Measurements from ENCODE around the gene LIN52. TPM values are rescaled to one million over a fixed set of nuclear protein-coding genes. Genes with fewer than 3 reads are reported as not detected.

LIN52 gene
- total RNA-seq, 2 experiments from 2014 or later: 5.4 to 6.8 TPM

DNA sequence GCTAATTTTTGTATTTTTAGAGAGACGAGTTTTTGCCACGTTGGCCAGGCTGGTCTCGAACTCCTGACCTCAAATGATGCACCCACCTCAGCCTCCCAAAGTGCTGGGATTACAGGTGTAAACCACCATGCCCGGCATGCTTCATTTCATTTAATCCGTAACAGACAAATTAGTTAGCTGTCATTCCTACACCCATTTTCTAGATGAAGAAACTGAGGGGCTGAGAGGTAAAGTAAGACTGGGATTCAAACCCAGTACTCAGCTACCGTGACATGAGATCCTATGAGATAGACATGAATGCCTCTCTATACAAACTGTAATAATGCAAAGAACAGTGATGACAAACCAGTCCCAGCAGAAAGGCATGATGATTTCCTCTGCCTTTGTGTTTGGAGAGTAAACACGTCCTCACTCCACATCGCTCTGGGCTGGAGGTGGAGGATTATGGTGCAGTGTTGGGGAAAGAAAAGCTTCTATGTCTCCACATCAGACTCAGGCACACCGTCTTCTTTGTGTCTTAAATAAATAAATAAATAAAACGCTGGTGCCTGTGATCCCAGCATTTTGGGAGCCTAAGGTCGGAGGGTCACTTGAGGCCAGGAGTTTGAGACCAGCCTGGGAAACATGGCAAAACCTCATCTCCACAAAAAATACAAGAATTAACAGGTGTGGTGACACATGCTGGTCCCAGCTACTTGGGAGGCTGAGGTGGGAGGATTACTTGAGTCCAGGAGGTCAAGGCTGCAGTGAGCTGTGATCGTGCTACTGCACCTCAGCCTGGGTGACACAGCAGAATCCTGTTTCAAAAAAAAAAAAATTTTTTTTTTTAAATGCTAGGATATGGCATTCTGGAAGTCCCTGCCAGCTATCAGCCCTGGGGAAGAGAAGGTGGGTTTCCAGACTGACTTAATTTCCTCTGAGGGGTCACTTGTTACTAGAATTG is 164.9 kb downstream of the LIN52 start:
- Histone ChIP-seq H3K4me3 (ENCODE audit: low read length) (no peak overlapping the region), H3K36me3 (ENCODE audit: insufficient read depth, low read length) (no peaks in the 10 kb centered on the region), H3K9me3 (ENCODE audit: control insufficient read depth in 1 of 2, insufficient read depth in 1 of 2, low read length in 2 of 2) (no peaks in the 10 kb centered on the region), H3K27ac (ENCODE audit: low read depth in 1 of 2, low read length in 2 of 2) (no peak overlapping the region), H3K27me3 (ENCODE audit: control insufficient read depth in 1 of 2, insufficient read depth in 2 of 2, low read length in 2 of 2) (peaks cover 26 to 39% of the 10 kb centered on the region in 2 experiments), H3K4me1 (ENCODE audit: insufficient read depth, low read length) (peaks cover 9% of the 10 kb centered on the region)
- ATAC-seq (ENCODE audit: poor library complexity) (no peak), DNase-seq (no peak)
- no peaks in the 10 kb centered on the region for H3K36me3 Mint-ChIP-seq (ENCODE audit: low read depth)
- CTCF ChIA-PET: no interaction called here
- POLR2A ChIA-PET: no interaction called here
- H3K9me3 Mint-ChIP-seq: no peaks in the 10 kb centered on the region
- intact Hi-C loops (cut with DNase I, micrococcal nuclease): loop anchor here in 1 of 2 experiments (2.0 kb wide), 1 partner anchor 33 kb away; no protein-coding TSS in a partner anchor
- no peak overlapping the region for H3K4me3 Mint-ChIP-seq
- no peak overlapping the region for H3K27ac Mint-ChIP-seq
- peaks cover 9% of the 10 kb centered on the region for H3K4me1 Mint-ChIP-seq (ENCODE audit: low read depth)
- peaks cover 57% of the 10 kb centered on the region for H3K27me3 Mint-ChIP-seq
- TF ChIP-seq, protein P1, sequence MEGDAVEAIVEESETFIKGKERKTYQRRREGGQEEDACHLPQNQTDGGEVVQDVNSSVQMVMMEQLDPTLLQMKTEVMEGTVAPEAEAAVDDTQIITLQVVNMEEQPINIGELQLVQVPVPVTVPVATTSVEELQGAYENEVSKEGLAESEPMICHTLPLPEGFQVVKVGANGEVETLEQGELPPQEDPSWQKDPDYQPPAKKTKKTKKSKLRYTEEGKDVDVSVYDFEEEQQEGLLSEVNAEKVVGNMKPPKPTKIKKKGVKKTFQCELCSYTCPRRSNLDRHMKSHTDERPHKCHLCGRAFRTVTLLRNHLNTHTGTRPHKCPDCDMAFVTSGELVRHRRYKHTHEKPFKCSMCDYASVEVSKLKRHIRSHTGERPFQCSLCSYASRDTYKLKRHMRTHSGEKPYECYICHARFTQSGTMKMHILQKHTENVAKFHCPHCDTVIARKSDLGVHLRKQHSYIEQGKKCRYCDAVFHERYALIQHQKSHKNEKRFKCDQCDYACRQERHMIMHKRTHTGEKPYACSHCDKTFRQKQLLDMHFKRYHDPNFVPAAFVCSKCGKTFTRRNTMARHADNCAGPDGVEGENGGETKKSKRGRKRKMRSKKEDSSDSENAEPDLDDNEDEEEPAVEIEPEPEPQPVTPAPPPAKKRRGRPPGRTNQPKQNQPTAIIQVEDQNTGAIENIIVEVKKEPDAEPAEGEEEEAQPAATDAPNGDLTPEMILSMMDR (IDR thresholded peaks at IDR 0.05): no peak

Other genes starting within 250 kb of the LIN52 start
- gene PTGR2, start 233.1 kb upstream of the LIN52 start, total RNA-seq: 1 to 10 TPM in 1 of 2 experiments, under 1 TPM in 1; 0.70 to 1.1 TPM
- gene ZNF410, start 198.1 kb upstream of the LIN52 start, total RNA-seq: 10 to 100 TPM; 74.3 to 81.1 TPM
- gene FAM161B, start 134.9 kb upstream of the LIN52 start, total RNA-seq: 1 to 10 TPM; 1.5 to 1.7 TPM
- 10 to 100 TPM; 37.1 to 38.9 TPM for gene COQ6, start 134.7 kb upstream of the LIN52 start, total RNA-seq
- gene ENTPD5, start 65.7 kb upstream of the LIN52 start, total RNA-seq: 1 to 10 TPM; 5.5 to 7.1 TPM
- gene BBOF1, start 65.6 kb upstream of the LIN52 start, total RNA-seq: 1 to 10 TPM; 1.8 to 2.4 TPM
- gene ALDH6A1, start 503 bp upstream of the LIN52 start, total RNA-seq: 1 to 10 TPM; 5.3 to 6.2 TPM
- not detected for gene VSX2, start 154.5 kb downstream of the LIN52 start, total RNA-seq
- 10 to 100 TPM; 59.6 to 63.0 TPM for gene ABCD4, start 218.0 kb downstream of the LIN52 start, total RNA-seq

Data from CD4-positive, alpha-beta T cell (primary cell).